HepG2 (cell line): Measurements from ENCODE around the gene NOTCH3. TPM values are rescaled to one million over a fixed set of nuclear protein-coding genes. Genes with fewer than 3 reads are reported as not detected.
A peak's percentile ranks its signal among the peaks of the same experiment; 100 is the strongest.

Experiments used
- ATAC-seq: fragments of 200-7000 bp; cut with Tn5 transposase; 3 replicates; pipeline ENCODE4 v1.9.1; 2020; ENCODE audit warnings: mild to moderate bottlenecking, moderate library complexity
- BruUV-seq: library from RNA; stranded (reverse); fragments of 400-500 nt; replicated peaks from 2 replicates; lab custom pipeline; 2021; lab: Mats Ljungman, UMichigan
- CTCF ChIA-PET: fragments of 300-600 bp; formaldehyde crosslinking; extraction: SDS; loops from one replicate; lab custom pipeline; 2021; ENCODE audit warnings: low total read pairs, inconsistent platforms, low intra/inter-chr PET ratio; lab: Yijun Ruan, JAX
- POLR2A ChIA-PET: fragments of 350-600 bp; sonication (Branson Sonifier 250); formaldehyde crosslinking; loops from one replicate; lab custom pipeline; 2020; ENCODE audit warnings: antibody characterized with exemption, inconsistent platforms; lab: Yijun Ruan, JAX
- DNase-seq: peaks from one replicate; pipeline ENCODE4 v3.0.0-alpha.2; 2015; ENCODE audit warnings: low spot score
- FAIRE-seq: peaks from 3 replicates; lab custom pipeline; 2011; peaks lifted over from hg19 to GRCh38; lab: Jason Lieb, UNC
- H2AFZ ChIP-seq: one replicate; pipeline ENCODE4 v1.6.1; 2011; ENCODE audit warnings: low read length, inconsistent platforms
- H3K27ac ChIP-seq: fragments of 300-600 bp; 3 replicates; pipeline ENCODE4 v1.8.0; 2011; ENCODE audit warnings: mixed run types, mild to moderate bottlenecking, mixed read lengths, low read length, inconsistent platforms; ENCODE audit not compliant: insufficient read depth; ENCODE audit errors: extremely low read length
- H3K27me3 ChIP-seq, 2 experiments: fragments of 200-600 bp in 1 of 2; 2 replicates in 1 of 2; 3 replicates in 1 of 2; pipeline versions ENCODE4 v1.6.0 to v1.8.0; 2011; ENCODE audit warnings: low read length in 2 of 2, mild to moderate bottlenecking in 2 of 2, moderate library complexity in 2 of 2, inconsistent platforms in 1 of 2; ENCODE audit not compliant: insufficient read depth in 2 of 2, control insufficient read depth in 1 of 2
- H3K36me3 ChIP-seq, 2 experiments: fragments of 200-600 bp in 1 of 2; replicated peaks in 1 of 2; 2 replicates in 1 of 2; 3 replicates in 1 of 2; pipeline versions ENCODE4 v1.5.1 to v1.8.0; 2011; ENCODE audit warnings: low read length in 2 of 2, inconsistent platforms in 1 of 2; ENCODE audit not compliant: insufficient read depth in 2 of 2, control insufficient read depth in 1 of 2
- H3K4me1 ChIP-seq: 2 replicates; pipeline ENCODE4 v1.5.1; 2012; ENCODE audit warnings: low read length, inconsistent platforms; ENCODE audit not compliant: insufficient read depth
- H3K4me2 ChIP-seq: 2 replicates; pipeline ENCODE4 v1.6.0; 2011; ENCODE audit warnings: low read depth, low read length, inconsistent platforms
- H3K4me3 ChIP-seq, 3 experiments: fragments of 200-600 bp in 1 of 3; sonication (generic), shearing (Covaris generic) in 1 of 3; replicated peaks in 1 of 3; 2 replicates each; pipeline ENCODE4 v1.5.1; 2011 to 2016; ENCODE audit warnings: low read length in 3 of 3, inconsistent platforms in 2 of 3, low read depth in 2 of 3, mild to moderate bottlenecking in 2 of 3, control low read depth in 1 of 3, mixed read lengths in 1 of 3; ENCODE audit not compliant: insufficient read depth in 1 of 3
- H3K79me2 ChIP-seq: one replicate; pipeline ENCODE4 v1.6.1; 2011; ENCODE audit warnings: low read length, inconsistent platforms; ENCODE audit not compliant: insufficient read depth
- H3K9ac ChIP-seq: 2 replicates; pipeline ENCODE4 v1.6.0; 2011; ENCODE audit warnings: mild to moderate bottlenecking, low read depth, low read length, inconsistent platforms; ENCODE audit not compliant: insufficient read depth
- H3K9me3 ChIP-seq: 2 replicates; pipeline ENCODE4 v1.5.1; 2012; ENCODE audit warnings: mild to moderate bottlenecking, low read length
- H4K20me1 ChIP-seq: 2 replicates; pipeline ENCODE4 v1.6.0; 2011; ENCODE audit warnings: inconsistent platforms, mild to moderate bottlenecking, low read length, moderate library complexity; ENCODE audit not compliant: insufficient read depth
- CC2D1A ChIP-seq: sonication (generic); formaldehyde crosslinking; IDR thresholded peaks from 2 replicates; pipeline ENCODE4 v1.8.1; 2023; ENCODE audit warnings: mild to moderate bottlenecking, missing genetic modification reagents
- FOXK2 ChIP-seq: fragments of 450-650 bp; IDR thresholded peaks from 2 replicates; pipeline ENCODE4 v1.6.1; 2016
- HNF4G ChIP-seq, 2 experiments: sonication (generic) in 1 of 2; formaldehyde crosslinking in 1 of 2; IDR thresholded peaks; 2 replicates each; pipeline versions ENCODE4 v1.4.0 to v1.6.1; 2011 to 2020; ENCODE audit warnings: borderline replicate concordance in 2 of 2, low read depth in 2 of 2, mild to moderate bottlenecking in 2 of 2, low read length in 1 of 2, missing genetic modification reagents in 1 of 2, moderate library complexity in 1 of 2
- JUN ChIP-seq: sonication (generic); formaldehyde crosslinking; IDR thresholded peaks from 2 replicates; pipeline ENCODE4 v1.4.0; 2020; ENCODE audit warnings: mild to moderate bottlenecking, missing genetic modification reagents
- MEIS1 ChIP-seq: sonication (generic); formaldehyde crosslinking; IDR thresholded peaks from 2 replicates; pipeline ENCODE4 v1.9.0; 2021; ENCODE audit warnings: mild to moderate bottlenecking, missing genetic modification reagents, moderate library complexity, borderline replicate concordance
- MIER3 ChIP-seq: IDR thresholded peaks from 2 replicates; pipeline ENCODE4 v1.6.1; 2016; ENCODE audit warnings: missing compliant biosample characterization, borderline replicate concordance
- NFYC ChIP-seq: IDR thresholded peaks from 2 replicates; pipeline ENCODE4 v1.6.1; 2016; ENCODE audit warnings: missing genetic modification reagents, missing compliant biosample characterization
- PBX2 ChIP-seq: IDR thresholded peaks from 2 replicates; pipeline ENCODE4 v1.6.1; 2016; ENCODE audit warnings: control low read depth
- RFX5 ChIP-seq: IDR thresholded peaks from 2 replicates; pipeline ENCODE4 v1.6.1; 2011; ENCODE audit warnings: low read depth, low read length, improper control_type of control experiment
- RNF2 ChIP-seq: fragments of 450-650 bp; conservative IDR thresholded peaks from 2 replicates; pipeline ENCODE4 v1.6.1; 2016; ENCODE audit warnings: low read depth
- RXRA ChIP-seq: sonication (generic); formaldehyde crosslinking; IDR thresholded peaks from 2 replicates; pipeline ENCODE4 v1.5.1; 2020; ENCODE audit warnings: missing genetic modification reagents
- SAFB2 ChIP-seq: sonication (generic); formaldehyde crosslinking; IDR thresholded peaks from 2 replicates; pipeline ENCODE4 v1.5.1; 2020; ENCODE audit warnings: missing genetic modification reagents, low read depth, mild to moderate bottlenecking, borderline replicate concordance
- SP2 ChIP-seq: sonication (generic); formaldehyde crosslinking; IDR thresholded peaks from 2 replicates; pipeline ENCODE4 v1.5.1; 2020; ENCODE audit warnings: mild to moderate bottlenecking, missing genetic modification reagents
- TAF1 ChIP-seq: sonication (generic); formaldehyde crosslinking; IDR thresholded peaks from 2 replicates; pipeline ENCODE4 v1.4.0; 2020; ENCODE audit warnings: missing genetic modification reagents
- ZFYVE20 ChIP-seq: sonication (generic); formaldehyde crosslinking; IDR thresholded peaks from 2 replicates; pipeline ENCODE4 v1.8.0; 2023; ENCODE audit warnings: low read depth, mild to moderate bottlenecking, moderate library complexity, missing genetic modification reagents, borderline replicate concordance
- ZMYM2 ChIP-seq: sonication (generic); formaldehyde crosslinking; IDR thresholded peaks from 2 replicates; pipeline ENCODE4 v1.8.0; 2022; ENCODE audit warnings: mild to moderate bottlenecking, missing genetic modification reagents
- ZNF24 ChIP-seq: fragments of 450-650 bp; IDR thresholded peaks from 2 replicates; pipeline ENCODE4 v1.6.1; 2017; ENCODE audit warnings: antibody characterized with exemption, mild to moderate bottlenecking
- ZSCAN29 ChIP-seq: sonication (generic); formaldehyde crosslinking; conservative IDR thresholded peaks from 2 replicates; pipeline ENCODE4 v1.4.0; 2020; ENCODE audit warnings: mild to moderate bottlenecking, missing genetic modification reagents
- WGBS: methylation state at CpG from one replicate; pipeline ENCODE4 v1.1.6; 2017; ENCODE audit warnings: low lambda C conversion rate; 5-methylcytosine and 5-hydroxymethylcytosine counted together
- in situ Hi-C: cut with HindIII; loops from 2 replicates; pipeline ENCODE4 v1.10.0; 2017; ENCODE audit warnings: low pct_unique_long_range_greater_than_20kb; ENCODE audit not compliant: extremely low pct_ligation_motif_present
- intact Hi-C: fragments of 100-400 bp; cut with micrococcal nuclease; formaldehyde crosslinking; loops from one replicate; pipeline ENCODE4 v1.10.0; 2022; ENCODE audit not compliant: unreplicated experiment
- polyA plus RNA-seq, 8 experiments: library from polyadenylated mRNA; depleted of rRNA in 3 of 8; stranded (reverse) in 7 of 8; unstranded in 1 of 8; fragments of >200 nt; fragmentation: Illumina TruSeq in 4 of 8; extraction: Trizol in 4 of 8; gene quantifications; 2 replicates each; pipeline versions ENCODE4 v1.2.1 to v1.2.3, GENCODE V29; 2011 to 2016; ENCODE audit warnings: low read depth in 4 of 8, missing spikeins in 1 of 8, mixed read lengths in 1 of 8; ENCODE audit not compliant: insufficient read depth in 1 of 8
- total RNA-seq, 5 experiments: library from RNA; depleted of rRNA; stranded (reverse); fragments of >200 nt; fragmentation: Illumina TruSeq; extraction: Trizol; gene quantifications; 2 replicates each; pipeline ENCODE4 v1.2.3, GENCODE V29; 2016; ENCODE audit warnings: low read depth in 1 of 5
- TF ChIP-seq, protein P1 (sequence below): sonication (generic); formaldehyde crosslinking; IDR thresholded peaks from 2 replicates; pipeline ENCODE4 v1.4.0; 2020; ENCODE audit warnings: mild to moderate bottlenecking, low read depth, missing genetic modification reagents
- TF ChIP-seq, protein P2 (sequence below): IDR thresholded peaks from 2 replicates; pipeline ENCODE4 v1.6.1; 2016; ENCODE audit warnings: missing biosample characterization, missing genetic modification reagents, low read depth

Gene NOTCH3
- total and polyA plus RNA-seq, 2 of the 13 experiments (the other 11 are each of a cell fraction or from before 2014, with no cell fraction given): 0.09 to 0.28 TPM

DNA sequence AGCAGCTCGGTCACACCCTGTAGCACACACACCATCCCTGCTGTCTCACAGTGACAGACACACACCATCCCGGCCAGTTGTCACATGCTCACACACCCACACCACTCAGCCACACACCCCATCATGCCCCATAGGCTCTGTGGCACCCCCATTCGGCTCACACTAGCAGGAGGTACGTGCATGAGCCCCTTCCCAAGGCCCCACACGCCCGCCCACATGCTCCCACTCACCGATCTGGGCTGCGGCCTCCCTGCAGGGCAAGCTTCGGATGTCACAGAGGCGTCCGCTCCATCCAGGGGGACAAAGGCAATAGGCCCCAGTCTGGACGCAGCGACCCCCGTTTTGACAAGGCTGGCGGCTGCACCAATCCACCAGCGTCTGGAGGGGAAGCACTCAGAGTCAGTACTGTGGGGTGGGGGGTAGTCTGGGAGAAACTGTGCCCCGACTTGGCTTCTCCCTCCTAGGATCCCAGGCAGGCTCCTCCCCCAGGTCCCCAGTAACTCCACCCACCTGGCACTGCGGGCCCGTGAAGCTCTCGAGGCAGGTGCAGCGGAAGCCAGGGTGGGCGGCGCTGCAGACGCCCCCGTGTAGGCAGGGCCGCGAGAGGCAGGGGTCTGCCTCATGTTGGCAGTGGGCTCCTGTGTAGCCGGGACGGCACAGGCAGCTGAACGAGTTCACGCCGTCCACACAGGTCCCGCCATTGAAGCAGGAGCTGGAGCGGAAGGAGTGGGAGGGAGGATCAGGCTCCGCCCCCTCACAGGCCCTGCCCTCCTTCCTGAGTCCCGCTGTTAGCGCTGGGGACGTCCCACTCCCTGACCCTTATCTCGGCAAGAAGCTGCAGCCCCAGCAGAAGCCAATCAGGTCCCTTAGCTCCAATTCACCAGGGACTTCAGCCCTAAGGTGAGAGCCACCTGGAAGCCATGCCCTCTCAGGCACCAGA, 20.1 kb downstream of the NOTCH3 start:
- BruUV-seq: no TSS peak
- in situ Hi-C loops (no loop called here), intact Hi-C loops (no loop called here)
- peak; percentile 37 for DNase-seq
- peaks cover 0 to 5% of the 10 kb centered on the region in 2 experiments; a peak in 1 of 5 replicates for H3K27me3 ChIP-seq
- peaks cover 23% of the 10 kb centered on the region for H3K4me1 ChIP-seq
- POLR2A ChIA-PET: interaction anchor here (0.6 to 1.5 kb wide), 5 partner anchors 15 to 375 kb away, joined by 3 to 8 read pairs (median 4); partner anchors contain the start of gene AKAP8L
- peak overlapping the region; percentile 90 for H3K4me2 ChIP-seq
- H3K27ac ChIP-seq: no peak overlapping the region
- H4K20me1 ChIP-seq: no peaks in the 10 kb centered on the region
- WGBS: 27% methylated on average over 13 of the region's 39 CpGs
- peak; percentile 18 for FAIRE-seq
- peak overlapping the region; percentile 60 to 86 (median 78); a peak in 5 of 6 replicates for H3K4me3 ChIP-seq
- H3K79me2 ChIP-seq: no peaks in the 10 kb centered on the region
- CTCF ChIA-PET: no interaction called here
- H3K9me3 ChIP-seq: no peaks in the 10 kb centered on the region
- ATAC-seq: peak; percentile 80
- H2AFZ ChIP-seq: peak overlapping the region; percentile 98
- no peaks in the 10 kb centered on the region for H3K36me3 ChIP-seq
- H3K9ac ChIP-seq: peak overlapping the region; percentile 65
- TF ChIP-seq ZSCAN29 (CRISPR knock-in tag) (0 out of 2 replicates have a peak, but pooled peaks have one; percentile 44), RXRA (CRISPR knock-in tag) (no peak), MIER3 (CRISPR knock-in tag) (no peak), TAF1 (CRISPR knock-in tag) (peak; percentile 38; the same call in 1 of the 2 replicates), HNF4G (IDR thresholded peaks at IDR 0.05; ENCODE audit: borderline replicate concordance, low read depth, low read length) (no peak), HNF4G (CRISPR knock-in tag; IDR thresholded peaks at IDR 0.05; ENCODE audit: borderline replicate concordance, low read depth) (no peak), ZNF24 (no peak), SAFB2 (CRISPR knock-in tag) (no peak), CC2D1A (CRISPR knock-in tag) (no peak), NFYC (no peak), ZFYVE20 (CRISPR knock-in tag) (no peak), RNF2 (no peak), JUN (no peak), FOXK2 (no peak), SP2 (CRISPR knock-in tag) (no peak), MEIS1 (CRISPR knock-in tag) (peak; percentile 37; the same call in 1 of the 2 replicates), PBX2 (CRISPR knock-in tag) (no peak), RFX5 (no peak), ZMYM2 (CRISPR knock-in tag) (no peak)
- TF ChIP-seq, protein P1, sequence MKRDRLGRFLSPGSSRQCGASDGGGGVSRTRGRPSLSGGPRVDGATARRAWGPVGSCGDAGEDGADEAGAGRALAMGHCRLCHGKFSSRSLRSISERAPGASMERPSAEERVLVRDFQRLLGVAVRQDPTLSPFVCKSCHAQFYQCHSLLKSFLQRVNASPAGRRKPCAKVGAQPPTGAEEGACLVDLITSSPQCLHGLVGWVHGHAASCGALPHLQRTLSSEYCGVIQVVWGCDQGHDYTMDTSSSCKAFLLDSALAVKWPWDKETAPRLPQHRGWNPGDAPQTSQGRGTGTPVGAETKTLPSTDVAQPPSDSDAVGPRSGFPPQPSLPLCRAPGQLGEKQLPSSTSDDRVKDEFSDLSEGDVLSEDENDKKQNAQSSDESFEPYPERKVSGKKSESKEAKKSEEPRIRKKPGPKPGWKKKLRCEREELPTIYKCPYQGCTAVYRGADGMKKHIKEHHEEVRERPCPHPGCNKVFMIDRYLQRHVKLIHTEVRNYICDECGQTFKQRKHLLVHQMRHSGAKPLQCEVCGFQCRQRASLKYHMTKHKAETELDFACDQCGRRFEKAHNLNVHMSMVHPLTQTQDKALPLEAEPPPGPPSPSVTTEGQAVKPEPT (CRISPR knock-in tag): no peak
- TF ChIP-seq, protein P2, sequence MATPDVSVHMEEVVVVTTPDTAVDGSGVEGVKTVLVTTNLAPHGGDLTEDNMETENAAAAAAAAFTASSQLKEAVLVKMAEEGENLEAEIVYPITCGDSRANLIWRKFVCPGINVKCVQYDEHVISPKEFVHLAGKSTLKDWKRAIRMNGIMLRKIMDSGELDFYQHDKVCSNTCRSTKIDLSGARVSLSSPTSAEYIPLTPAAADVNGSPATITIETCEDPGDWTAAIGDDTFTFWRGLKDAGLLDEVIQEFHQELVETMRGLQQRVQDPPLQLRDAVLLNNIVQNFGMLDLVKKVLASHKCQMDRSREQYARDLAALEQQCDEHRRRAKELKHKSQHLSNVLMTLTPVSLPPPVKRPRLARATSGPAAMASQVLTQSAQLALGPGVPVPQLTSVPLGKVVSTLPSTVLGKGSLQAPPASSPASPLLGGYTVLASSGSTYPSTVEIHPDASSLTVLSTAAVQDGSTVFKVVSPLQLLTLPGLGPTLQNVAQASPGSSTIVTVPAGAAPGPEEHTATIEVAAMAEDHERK: no peak
